GM12874 (cell line): Measurements from ENCODE around the gene ACTL6A.

ENCODE experiments used
- CTCF ChIP-seq: IDR thresholded peaks from 2 replicates; pipeline ENCODE4 v1.5.1; 2011; ENCODE audit warnings: low read depth, mild to moderate bottlenecking, control low read depth, low read length, moderate library complexity; ENCODE audit not compliant: insufficient read depth

The ACTL6A gene

GRCh38 chr3:179562591-179563270, at the start of gene ACTL6A:
TSS of gene ACTL6A (plus strand) at chr3:179562926. CDS start at chr3:179563093, 167 bp downstream.
- TF ChIP-seq CTCF = no peak

GRCh38 chr3:179513862-179514261, 48.9 kb upstream of the ACTL6A start:
- no peak for TF ChIP-seq CTCF

GRCh38 chr3:179526482-179526881, 36.2 kb upstream of the ACTL6A start:
- TF ChIP-seq CTCF = no peak

GRCh38 chr3:179526989-179527391, 35.7 kb upstream of the ACTL6A start:
- TF ChIP-seq CTCF = no peak

GRCh38 chr3:179528772-179529171, 34.0 kb upstream of the ACTL6A start:
- no peak for TF ChIP-seq CTCF

- TF ChIP-seq CTCF = no peak
These were observed 31.1 kb upstream of the ACTL6A start for GRCh38 chr3:179531576-179531975.

GRCh38 chr3:179533274-179533673, 29.5 kb upstream of the ACTL6A start:
- TF ChIP-seq CTCF = no peak
